HG02981 (cell line): ENCODE measurements around the gene CCDC167.

Experiments used
- ATAC-seq: cut with Tn5 transposase; IDR thresholded peaks from one replicate; pipeline ENCODE4 v1.9.1; 2021; ENCODE audit warnings: mild to moderate bottlenecking, moderate library complexity; ENCODE audit not compliant: unreplicated experiment

The CCDC167 gene

DNA sequence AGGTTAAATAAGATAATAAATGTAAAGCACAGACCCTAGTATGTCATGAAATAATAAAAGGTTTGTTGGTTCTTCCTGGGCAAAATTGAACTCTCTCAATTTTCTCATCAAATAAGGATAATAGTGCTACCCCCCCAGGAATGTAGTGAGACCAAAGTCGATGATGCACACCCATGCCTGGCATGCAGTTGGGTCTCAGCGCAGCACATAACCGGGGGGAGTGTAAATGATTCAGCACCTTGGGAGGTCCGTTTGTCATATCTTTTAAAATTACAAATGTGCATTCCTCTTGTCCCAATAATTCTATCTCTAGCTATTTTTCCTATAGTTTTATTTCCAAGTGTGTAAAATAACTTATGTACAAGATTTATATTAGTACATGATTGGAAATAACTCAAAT lies 31.3 kb upstream of the CCDC167 start:
- no peak for ATAC-seq

DNA sequence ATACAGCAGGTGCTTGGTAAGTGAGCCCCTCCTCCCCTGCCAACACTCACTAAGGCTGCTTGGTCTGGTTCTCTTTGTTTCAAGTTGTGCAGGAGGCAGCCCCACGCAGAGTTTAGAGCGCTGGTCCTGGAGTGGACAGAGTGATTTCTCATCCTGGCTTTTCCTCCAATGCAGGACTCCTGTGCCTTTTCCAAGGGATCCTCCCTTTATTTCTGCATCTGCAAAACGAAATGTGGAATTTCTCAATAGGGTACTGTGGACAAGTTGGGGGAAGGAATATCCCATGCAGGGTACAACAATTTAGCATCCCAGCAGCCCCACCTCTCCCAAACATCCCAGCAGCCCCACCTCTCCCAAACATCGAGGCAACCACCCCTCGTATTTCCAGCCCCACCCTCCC lies 30.6 kb upstream of the CCDC167 start:
- ATAC-seq = no peak

DNA sequence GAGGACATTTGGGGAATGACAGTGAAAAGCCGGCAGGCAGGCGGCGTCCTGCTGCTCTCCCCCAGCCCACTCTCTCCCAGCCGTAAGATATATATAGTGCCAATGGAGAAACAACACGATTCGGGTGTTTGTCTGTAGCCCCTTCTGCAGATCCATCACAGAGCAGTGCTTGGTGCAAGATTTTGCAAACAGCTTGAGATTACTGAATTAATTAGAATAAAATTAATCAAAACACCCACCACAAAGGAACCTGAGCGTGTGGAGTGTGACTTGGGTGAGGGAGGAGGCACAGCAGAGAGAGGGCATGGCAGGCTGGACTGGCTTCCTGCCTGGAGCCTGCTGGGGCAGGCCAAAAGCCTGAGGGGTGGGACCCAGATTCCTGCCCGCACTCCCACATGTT lies 28.8 kb upstream of the CCDC167 start:
- ATAC-seq = no peak

DNA sequence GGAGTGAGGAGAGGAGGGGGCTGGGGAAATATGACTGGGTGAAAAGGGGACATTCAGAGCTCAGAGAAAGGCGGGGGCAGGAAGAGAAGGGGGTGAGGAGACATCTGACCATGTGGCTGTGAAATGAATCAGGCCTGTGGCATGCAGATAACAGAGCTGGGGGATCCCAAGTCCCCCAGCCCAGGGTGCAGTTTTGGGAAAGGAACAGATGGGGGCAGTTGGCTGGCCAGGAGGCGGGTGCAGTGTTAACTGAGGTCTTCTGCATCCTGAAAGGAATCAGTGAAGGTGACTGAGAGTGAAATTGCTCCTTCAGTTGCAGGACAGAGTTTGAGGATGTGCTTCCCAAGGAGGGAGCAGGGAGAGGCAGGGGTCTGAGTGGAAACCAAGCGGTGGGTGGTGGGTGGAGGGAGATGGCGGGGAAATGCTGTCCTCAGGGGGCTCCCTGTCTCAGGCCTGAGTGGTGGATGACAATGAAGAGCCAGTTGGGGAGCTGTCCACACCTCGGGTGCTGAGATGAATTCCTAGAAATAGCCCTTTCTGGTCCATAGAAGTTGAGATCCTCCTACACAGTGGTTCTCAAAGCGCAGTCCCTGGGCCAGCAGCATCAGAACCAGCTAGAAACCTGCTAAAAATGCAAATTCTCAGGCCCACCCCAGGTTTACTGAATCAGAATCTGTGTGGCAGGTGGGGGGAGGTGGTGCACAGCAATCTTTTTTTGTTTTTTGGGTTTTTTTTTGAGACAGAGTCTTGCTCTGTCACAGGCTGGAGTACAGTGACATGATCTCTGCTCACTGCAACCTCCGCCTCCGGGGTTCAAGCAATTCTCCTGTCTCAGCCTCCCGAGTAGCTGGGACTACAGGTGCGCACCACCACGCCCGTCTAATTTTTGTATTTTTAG lies 26.0 kb upstream of the CCDC167 start:
- ATAC-seq = no peak

DNA sequence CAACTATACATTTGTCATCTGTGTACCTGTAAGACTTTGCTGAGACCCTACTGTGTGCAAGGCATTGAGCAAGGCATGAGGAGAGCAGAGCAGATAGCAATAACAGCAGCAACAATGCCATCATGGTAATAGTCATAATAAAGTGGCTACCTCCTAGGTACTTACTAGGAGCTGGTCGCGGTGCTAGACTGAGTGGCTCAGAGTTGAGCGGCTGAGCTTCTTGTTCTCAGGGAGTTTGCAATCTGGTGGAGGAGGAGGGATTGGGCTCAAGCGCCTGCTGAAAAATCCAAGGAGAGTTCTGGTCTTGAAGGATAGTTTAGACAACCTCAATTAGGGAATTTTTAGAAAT lies 25.3 kb upstream of the CCDC167 start:
- no peak for ATAC-seq

DNA sequence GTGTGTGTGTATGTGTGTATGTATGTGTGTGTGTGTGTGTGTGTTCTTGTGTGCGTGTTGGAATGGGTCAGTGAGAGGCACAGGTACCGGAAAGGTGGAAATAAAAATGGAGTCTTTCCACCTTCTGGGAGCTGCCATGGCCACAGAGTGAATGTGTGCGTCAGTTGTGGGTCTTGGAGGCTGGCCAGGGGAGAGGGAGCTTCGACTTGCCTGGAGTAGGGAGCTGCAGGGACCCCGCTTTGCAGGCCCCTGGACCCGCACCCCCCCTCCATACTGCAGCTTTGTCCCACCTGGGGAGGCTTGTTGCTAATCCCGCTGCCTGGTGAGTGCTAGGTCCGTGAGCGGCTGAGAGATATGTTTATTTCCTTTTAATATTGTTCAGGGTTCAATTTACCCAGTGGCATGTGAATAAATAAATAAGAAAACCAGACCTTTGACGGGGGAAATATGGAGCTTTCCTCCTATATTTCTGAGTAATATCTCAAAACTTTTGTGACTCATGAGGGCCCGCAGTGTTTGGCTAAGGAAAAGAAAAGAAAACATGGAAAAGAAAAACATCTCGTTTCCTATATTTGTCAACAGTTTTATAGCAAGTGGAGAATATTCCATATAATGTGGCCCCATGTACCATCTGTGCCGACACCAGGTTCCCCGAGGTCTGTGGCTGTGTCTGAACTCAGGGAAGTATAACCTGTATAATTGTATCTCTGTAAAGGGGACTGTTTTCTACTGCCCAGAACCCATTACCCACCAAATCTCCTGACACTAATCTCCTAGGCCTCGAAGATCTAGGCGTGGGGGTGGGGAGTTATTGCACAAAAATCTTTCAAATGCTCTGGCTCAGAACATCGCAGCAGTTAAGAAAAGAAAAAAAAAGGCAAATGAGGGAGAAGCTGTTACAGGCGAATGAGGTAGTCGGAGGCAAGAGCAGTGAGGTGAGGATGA lies 24.6 kb upstream of the CCDC167 start:
- ATAC-seq = no peak

DNA sequence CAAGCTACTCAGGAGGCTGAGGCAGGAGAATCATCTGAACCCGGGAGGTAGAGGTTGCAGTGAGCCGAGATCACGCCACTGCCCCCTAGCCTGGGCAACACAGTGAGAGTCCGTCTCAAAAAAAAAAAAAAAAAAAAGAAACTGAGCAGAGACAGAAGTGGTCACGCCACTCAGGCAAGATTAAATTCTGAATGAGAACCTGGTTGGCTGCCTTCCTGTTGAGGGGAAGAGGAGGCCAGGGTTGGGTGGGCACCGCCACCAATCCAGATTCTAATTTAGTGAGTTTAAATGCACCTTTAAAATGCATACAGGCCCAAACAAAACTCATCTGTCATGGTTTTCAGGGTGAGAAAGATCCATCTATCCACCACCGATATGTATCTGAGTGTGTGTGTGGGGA lies 23.7 kb upstream of the CCDC167 start:
- no peak for ATAC-seq

DNA sequence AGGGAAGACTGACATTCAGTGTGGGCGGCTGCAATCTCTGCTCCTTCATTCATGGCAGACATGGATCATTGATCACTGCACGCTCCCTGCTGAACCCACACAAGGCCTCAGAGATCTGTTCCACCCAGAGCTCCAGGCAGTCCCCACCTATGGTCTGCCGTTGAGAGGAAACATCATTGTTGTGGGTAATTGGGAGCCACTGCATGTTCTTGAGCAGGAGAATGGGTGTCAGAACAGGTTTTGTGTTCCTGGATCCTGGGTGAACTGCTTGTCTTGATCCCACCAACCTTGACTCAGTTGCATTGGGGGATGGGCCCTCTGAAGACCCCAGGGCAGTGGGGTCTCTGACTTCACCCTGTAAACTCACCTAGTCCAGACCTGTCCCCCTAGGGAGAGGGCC lies 23.1 kb upstream of the CCDC167 start:
- ATAC-seq = no peak

DNA sequence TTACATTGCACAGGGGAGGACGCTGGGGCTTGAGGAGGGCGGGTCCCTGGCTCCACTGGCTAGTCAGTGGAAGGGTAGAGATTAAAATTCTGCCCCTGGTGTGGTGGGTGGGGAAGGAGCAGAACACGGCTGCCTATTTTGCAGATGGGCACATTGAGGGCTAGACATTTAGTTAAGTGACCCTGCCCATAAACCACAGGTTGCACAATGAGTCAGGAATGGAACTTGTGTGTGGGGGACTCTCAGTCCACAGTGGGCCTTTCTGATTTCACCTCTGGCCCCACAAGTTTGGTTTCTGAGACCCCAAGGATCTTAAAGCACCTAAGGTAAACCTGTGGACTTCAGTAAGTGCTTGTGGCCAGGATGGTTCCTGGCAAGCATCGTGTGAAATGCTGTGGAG lies 22.0 kb upstream of the CCDC167 start:
- ATAC-seq = no peak

DNA sequence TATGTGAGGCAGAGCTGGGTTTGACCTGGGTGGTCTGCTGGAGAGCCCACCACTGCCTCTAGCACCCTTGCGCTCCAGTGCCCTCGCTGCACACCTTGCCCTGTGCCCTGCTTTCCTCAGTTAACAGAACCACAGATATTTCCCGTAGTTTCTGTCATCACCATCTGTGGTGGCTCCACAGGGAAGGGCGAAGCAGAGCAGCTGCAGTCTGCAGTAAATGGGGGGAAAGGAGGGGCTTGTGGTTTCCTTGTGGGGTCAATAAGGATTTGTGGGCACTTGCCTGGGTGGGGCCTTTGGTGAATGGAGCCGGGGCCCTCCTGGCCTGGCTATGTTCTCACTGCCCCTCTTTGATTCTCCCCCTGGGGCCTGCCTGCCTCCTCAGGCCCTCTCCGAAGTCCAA lies 21.2 kb upstream of the CCDC167 start:
- ATAC-seq = no peak

DNA sequence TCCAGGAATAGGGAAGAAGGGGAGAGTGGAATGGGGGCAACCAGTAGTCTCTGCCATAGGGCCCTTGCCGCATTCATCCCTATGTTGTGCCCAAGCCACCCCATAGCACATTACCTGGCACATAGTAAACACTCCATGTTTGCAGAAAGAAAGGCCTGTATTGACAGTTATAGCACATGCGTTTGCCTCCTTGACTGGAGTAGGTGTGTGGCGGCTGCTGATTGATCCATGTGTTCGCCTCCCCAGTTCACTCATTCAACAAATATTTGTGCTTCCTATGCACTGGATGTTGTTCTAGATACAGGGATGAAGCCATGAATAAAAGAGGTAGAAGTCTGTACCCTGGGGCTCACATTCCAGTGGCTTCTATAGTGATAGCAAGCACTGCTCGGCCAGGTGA lies 19.8 kb upstream of the CCDC167 start:
- no peak for ATAC-seq

DNA sequence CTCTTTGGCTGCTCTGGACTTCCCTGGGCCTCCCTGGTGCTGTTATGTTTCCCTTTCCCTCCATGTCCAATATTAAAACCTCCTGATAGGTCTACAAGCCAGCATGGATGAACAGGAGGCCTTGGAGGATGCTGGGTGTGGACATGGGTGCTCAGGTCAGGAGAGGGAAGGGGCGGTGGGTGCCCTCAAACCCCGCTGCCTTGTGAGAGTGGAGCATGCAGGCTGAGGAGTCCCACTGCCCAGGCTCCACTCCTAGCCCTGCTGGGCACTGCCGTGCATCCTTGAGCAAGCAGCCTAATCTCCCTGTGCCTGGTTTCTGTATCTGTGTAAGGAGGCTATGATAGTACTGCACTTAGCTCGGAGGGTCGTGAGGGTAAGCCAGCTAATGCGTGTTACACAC lies 18.4 kb upstream of the CCDC167 start:
- ATAC-seq = no peak

DNA sequence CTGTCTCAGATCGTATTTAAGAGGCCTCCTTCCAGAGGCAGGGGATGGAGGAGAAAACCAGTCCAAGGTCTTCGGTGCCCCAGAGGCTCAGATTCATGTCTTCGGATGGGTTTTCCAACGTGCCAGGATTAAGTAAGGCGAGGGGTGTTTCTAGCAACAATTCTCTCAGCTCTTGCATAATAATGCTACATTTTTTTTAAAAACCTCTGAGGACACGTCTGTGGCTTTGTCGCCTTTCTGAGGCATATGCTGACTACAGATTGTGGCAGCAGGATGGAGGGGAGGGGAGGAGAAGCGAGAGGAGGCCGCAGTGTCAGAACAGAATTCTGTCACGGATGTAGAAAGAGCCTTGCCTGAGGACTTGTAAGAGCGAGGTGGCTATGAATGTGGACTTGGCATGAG lies 17.7 kb upstream of the CCDC167 start:
- peak; percentile 17 for ATAC-seq

DNA sequence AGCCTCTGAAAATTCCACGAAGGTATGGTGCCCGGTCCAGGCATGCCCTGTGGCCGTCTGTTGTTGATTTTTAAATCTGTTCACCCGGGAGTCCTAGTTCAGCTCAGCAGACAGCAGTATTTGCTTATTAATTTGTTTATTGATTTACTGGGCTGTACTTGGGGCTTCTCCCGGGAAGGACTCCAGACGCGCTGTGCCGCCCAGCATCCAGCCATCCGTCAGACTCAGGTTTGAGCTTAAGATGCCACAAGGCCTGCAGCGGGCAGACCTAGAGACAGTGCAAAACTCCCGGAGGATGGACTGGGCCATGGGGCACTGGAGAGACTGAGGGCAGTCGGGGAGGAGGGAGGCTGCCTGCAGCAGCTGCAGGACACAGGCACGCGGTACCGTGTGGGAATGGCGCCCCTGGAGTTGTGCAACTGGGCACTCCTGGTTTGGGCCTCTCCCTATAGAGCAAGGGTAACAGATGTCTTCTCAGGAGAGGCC lies 17.3 kb upstream of the CCDC167 start:
- peak; percentile 4 for ATAC-seq

DNA sequence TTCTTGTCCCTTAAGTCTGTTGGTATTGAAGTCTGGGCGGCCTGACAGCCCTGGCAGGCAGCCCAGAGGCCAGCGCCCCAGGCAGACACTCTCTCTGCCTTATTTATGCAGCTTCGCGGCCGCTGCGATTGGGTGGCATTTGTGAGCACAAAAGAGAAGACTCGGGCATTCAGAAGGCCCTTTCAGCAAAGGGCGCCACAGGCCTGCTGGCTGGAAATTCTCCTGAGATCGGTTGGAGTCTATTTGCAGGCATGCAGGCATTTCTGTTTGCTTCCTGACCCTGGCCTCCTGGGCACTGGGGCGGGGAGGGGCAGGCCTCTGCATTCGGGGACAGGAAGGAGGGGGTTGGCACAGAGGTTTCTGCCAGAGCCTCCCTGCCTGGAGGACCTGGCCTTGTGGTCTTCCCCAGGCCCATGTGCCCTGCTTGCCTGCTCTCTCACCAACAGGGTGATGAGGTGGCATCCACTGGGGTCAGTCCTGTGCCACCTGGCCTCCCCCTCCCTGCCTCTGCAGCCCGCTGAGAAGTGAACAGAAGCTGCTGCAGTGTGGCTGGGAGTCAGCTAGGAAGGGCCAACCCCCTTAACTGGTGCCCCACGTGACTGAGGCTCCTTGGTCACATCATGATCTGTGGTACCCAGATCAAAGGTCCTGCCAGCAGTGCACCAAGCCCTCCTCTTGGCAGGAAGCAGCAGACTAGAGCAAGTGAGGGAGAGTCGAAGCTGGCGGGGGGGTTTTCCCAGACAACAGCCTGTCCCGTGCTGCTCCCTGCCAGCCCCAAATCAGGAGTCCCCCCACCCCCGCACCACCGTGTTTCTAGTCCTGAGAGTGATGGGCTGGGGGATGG lies 16.6 kb upstream of the CCDC167 start:
- ATAC-seq = peak; percentile 67

DNA sequence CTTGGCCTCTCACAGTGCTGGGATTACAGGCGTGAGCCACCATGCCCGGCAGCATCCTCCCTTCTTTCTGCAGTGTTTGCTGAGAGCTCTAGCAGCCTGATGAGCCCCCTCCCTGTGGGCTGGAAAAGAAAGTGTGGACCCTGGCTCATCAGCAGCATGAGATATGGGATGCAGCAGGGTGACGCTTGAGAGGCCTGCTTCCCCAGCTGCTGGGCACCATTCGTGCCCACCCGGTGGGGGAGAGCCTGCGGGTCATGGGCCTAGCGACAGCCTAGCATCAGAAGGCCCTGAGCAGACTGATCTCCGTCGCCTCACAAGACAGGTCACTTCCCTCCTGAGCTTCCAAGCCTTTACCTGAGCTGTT lies 16.0 kb upstream of the CCDC167 start:
- ATAC-seq = no peak

DNA sequence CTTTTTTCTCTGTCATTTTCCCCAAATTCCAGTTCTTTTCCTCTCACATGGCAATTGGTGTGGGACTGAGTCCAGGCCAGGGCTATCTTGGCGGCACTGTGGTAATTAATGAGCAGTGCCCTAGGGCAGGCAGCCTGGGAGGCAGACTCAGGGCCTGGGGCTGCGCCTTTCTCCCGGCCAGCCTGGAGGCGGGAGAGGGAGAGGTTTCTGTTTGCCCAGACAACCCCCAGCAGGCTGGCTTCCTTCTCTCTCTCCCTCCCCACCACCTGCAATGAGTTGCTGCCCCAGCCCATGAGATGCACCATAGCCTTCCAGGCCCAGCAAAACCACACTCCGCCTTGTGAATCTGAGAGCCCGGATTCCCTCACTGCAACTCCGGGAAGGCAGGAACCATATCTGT lies 15.1 kb upstream of the CCDC167 start:
- ATAC-seq = no peak

DNA sequence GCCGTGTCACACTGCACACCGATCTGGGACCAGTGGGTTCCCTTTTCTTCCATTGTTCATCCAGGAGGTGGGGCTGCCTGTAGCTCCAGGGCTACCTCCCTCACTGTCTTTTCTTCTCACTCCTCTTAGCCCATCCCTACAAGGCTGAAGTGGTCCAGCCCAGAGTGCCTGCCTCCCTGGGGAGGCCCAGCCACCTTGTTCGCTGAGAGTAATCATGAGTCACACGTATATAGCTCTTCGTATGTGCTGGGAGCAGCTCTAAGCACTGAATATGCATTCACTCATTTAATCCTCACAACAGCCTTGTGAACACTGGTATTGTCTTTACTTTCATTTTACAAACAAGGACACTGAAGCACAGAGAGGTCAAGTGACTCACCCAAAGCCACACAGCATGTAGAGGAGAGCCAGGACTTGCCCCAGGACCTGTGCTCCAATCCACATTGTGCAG lies 14.7 kb upstream of the CCDC167 start:
- no peak for ATAC-seq

DNA sequence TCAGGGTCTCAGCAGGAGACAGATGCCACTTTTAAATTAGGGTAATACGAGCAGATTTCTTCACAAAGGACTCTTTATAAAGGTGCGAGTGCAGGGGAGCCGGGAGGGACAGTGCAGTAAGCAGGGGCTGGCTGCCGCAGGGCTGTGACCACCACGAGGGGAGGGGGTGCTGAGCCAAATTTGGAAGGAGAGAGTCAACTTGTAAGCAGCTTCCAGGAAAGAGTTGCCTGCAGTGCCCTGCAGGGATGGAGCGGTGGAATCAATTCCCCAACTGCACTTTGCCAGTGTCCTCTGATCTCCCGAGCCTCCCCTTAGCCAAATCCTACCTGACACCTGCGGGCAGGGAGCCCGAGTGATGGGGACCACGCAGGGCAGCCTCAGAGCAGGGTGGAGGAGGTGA lies 13.9 kb upstream of the CCDC167 start:
- ATAC-seq = no peak

DNA sequence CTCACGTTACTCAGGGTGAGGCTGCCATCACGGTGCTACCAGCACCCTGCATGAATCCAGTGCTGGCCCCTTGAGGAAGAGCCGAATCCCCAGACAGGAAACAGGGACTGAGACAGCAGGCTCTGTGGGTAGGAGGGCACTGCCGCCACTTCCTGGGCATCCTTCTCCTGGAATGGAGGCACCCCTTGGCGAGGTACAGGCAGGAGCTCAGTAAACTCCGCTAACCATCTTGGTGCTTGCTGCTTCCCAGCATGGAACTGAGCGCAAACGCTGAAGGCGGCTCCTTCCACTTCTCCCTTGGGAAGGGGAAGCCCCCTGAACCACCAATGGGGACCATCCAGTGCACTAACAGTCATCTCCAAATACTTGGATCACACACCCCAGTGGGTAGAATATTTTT lies 13.5 kb upstream of the CCDC167 start:
- no peak for ATAC-seq

DNA sequence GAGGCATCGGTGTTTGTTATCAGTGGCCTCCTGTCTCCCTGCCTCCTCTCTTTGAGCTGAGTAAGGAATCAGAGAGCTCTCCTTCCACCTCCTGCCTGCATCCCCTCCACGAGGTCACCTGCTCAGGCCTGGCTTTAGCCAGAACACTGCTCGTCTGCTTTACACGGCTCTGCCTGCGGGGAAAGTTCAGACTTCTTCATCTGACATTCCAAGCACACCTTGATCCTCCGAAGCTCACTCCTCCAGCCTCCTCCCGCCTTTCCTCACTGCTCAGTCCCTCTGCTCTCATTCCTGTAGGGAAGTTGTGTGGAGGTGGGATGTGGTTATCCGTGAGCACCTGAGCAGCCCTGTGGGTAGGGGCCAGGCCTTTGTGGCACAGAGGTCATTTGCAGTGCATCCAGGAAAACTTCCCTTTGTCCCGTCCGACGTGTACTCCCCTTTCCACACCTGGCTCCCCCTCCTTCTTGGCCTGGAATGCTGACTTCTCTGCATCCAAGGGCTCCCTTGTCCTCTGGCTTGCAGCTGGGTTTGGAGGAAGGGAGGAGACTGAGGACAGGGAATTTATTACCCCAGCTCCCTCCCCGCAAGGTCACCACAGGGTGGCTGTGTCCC lies 12.8 kb upstream of the CCDC167 start:
- no peak for ATAC-seq
